ENCODE measurements around the gene BACH2.

GRCh38 chr6:90302320-90302719 is 5.7 kb upstream of the BACH2 start:
- TF ChIP-seq CTCF (optimal IDR thresholded peaks at IDR 0.05 in 1 of 3, IDR thresholded peaks at IDR 0.05 in 1 of 3, conservative IDR thresholded peaks at IDR 0.05 in 1 of 3; ENCODE audit: extremely low read depth in 1 of 3, insufficient read depth in 2 of 3, low read length in 3 of 3) (no peak), EZH2 (IDR thresholded peaks at IDR 0.05; ENCODE audit: low read length) (no peak)

Data from keratinocyte (primary cell).